ENCODE measurements around the gene HIVEP1. TPM values are rescaled to one million over a fixed set of nuclear protein-coding genes. Genes with fewer than 3 reads are reported as not detected.

Gene HIVEP1
- total RNA-seq, 1 donor from 2014 or later, result 48.9 TPM

DNA sequence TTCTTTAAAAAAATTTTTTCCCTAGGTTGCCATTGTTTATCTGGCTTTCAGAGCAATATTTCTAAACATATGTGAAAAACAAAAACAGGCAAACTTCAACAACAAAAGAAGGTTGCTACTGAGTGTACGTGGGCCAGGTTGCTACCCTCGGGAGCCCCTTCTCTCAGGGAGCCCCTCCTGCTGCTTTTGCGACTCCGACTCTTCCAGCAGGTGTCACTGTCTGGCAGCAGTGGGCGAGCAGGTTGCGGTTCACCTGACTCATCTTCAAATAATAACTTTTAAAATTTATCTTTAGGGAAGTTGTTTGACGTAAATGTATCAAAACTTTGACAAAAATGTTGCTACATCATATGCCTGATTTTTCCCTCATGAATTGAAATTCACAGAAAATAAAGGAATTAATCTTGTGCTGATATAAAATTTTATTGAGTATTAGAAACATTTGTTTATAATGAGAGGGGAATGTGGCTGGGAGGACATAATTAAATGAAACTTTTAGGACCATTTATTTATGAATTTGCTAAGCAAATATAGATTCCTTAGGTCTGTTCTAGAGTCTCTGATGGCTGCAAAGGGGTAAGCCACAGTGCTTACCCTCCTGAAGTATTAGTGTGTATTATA lies 138.8 kb downstream of the HIVEP1 start:
- TF ChIP-seq EZH2 (IDR thresholded peaks at IDR 0.05; ENCODE audit: insufficient read depth, low read length), result no peak
- TF ChIP-seq, protein P1, sequence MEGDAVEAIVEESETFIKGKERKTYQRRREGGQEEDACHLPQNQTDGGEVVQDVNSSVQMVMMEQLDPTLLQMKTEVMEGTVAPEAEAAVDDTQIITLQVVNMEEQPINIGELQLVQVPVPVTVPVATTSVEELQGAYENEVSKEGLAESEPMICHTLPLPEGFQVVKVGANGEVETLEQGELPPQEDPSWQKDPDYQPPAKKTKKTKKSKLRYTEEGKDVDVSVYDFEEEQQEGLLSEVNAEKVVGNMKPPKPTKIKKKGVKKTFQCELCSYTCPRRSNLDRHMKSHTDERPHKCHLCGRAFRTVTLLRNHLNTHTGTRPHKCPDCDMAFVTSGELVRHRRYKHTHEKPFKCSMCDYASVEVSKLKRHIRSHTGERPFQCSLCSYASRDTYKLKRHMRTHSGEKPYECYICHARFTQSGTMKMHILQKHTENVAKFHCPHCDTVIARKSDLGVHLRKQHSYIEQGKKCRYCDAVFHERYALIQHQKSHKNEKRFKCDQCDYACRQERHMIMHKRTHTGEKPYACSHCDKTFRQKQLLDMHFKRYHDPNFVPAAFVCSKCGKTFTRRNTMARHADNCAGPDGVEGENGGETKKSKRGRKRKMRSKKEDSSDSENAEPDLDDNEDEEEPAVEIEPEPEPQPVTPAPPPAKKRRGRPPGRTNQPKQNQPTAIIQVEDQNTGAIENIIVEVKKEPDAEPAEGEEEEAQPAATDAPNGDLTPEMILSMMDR (IDR thresholded peaks at IDR 0.05; ENCODE audit: insufficient read depth, low read depth, low read length), result peak; percentile 28
- no peak for FAIRE-seq
- no peak overlapping the region for H3K27ac ChIP-seq (ENCODE audit: low read depth, low read length)
- peaks cover 27% of the 10 kb centered on the region for H3K4me1 ChIP-seq (ENCODE audit: insufficient read depth, low read length)
- Mint-ChIP-seq H3K9me3 (ENCODE audit: unreplicated experiment) (no peaks in the 10 kb centered on the region), H3K27ac (ENCODE audit: unreplicated experiment) (no peak overlapping the region), H3K36me3 (ENCODE audit: low read depth, unreplicated experiment) (peaks cover 4% of the 10 kb centered on the region), H3K4me1 (ENCODE audit: low read depth, unreplicated experiment) (peaks cover 29% of the 10 kb centered on the region), H3K27me3 (ENCODE audit: low read depth, unreplicated experiment) (no peaks in the 10 kb centered on the region), H3K4me3 (ENCODE audit: unreplicated experiment) (no peak overlapping the region)
- H2AFZ ChIP-seq (ENCODE audit: low read depth, low read length), result no peak overlapping the region
- no peak overlapping the region for H3K4me3 ChIP-seq (ENCODE audit: insufficient read depth, low read depth, low read length)
- H3K27me3 ChIP-seq (ENCODE audit: insufficient read depth, low read length), result no peaks in the 10 kb centered on the region
- no peaks in the 10 kb centered on the region for H3K9me3 ChIP-seq (ENCODE audit: insufficient read depth, low read depth, low read length)
- no peak overlapping the region for H3K9ac ChIP-seq (ENCODE audit: low read length)
- no peak for DNase-seq (ENCODE audit: low read depth)
- no peaks in the 10 kb centered on the region for H4K20me1 ChIP-seq (ENCODE audit: insufficient read depth, low read length)
- no peak overlapping the region for H3K4me2 ChIP-seq (ENCODE audit: low read length)
- H3K36me3 ChIP-seq (ENCODE audit: insufficient read depth, low read length), result no peaks in the 10 kb centered on the region
- no peaks in the 10 kb centered on the region for H3K79me2 ChIP-seq (ENCODE audit: insufficient read depth, low read length)

DNA sequence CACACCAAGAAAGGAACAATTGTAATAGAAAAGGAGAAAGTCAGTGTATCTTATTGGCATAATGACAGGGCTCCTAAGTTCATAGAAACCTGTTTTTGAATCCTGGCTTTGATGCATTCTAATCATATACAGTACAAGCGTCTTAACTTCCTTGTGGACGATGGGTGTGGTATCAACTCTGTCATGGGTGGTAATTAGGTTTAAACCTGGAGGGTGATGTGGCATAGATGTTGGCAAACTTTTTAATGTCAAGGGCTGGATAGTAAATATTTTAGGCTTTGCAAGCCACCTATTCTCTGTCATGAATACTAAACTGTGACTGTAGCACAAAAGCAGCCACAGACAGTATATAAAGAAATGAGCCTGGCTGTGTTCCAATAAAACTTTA lies 139.3 kb downstream of the HIVEP1 start:
- Mint-ChIP-seq H3K4me3 (ENCODE audit: unreplicated experiment) (no peak overlapping the region), H3K27me3 (ENCODE audit: low read depth, unreplicated experiment) (no peaks in the 10 kb centered on the region), H3K27ac (ENCODE audit: unreplicated experiment) (no peak overlapping the region), H3K9me3 (ENCODE audit: unreplicated experiment) (no peaks in the 10 kb centered on the region), H3K4me1 (ENCODE audit: low read depth, unreplicated experiment) (peaks cover 32% of the 10 kb centered on the region), H3K36me3 (ENCODE audit: low read depth, unreplicated experiment) (peaks cover 4% of the 10 kb centered on the region)
- TF ChIP-seq, protein P1 (IDR thresholded peaks at IDR 0.05; ENCODE audit: insufficient read depth, low read depth, low read length), result no peak
- no peak for TF ChIP-seq EZH2 (IDR thresholded peaks at IDR 0.05; ENCODE audit: insufficient read depth, low read length)
- no peak for DNase-seq (ENCODE audit: low read depth)
- FAIRE-seq, result no peak
- no peaks in the 10 kb centered on the region for H4K20me1 ChIP-seq (ENCODE audit: insufficient read depth, low read length)
- no peak overlapping the region for H3K4me3 ChIP-seq (ENCODE audit: insufficient read depth, low read depth, low read length)
- H3K27me3 ChIP-seq (ENCODE audit: insufficient read depth, low read length), result no peaks in the 10 kb centered on the region
- no peak overlapping the region for H3K27ac ChIP-seq (ENCODE audit: low read depth, low read length)
- no peaks in the 10 kb centered on the region for H3K9me3 ChIP-seq (ENCODE audit: insufficient read depth, low read depth, low read length)
- H2AFZ ChIP-seq (ENCODE audit: low read depth, low read length), result no peak overlapping the region
- peaks cover 27% of the 10 kb centered on the region for H3K4me1 ChIP-seq (ENCODE audit: insufficient read depth, low read length)
- H3K9ac ChIP-seq (ENCODE audit: low read length), result no peak overlapping the region
- no peaks in the 10 kb centered on the region for H3K36me3 ChIP-seq (ENCODE audit: insufficient read depth, low read length)
- H3K79me2 ChIP-seq (ENCODE audit: insufficient read depth, low read length), result no peaks in the 10 kb centered on the region
- H3K4me2 ChIP-seq (ENCODE audit: low read length), result no peak overlapping the region
